HepG2 (cell line): ENCODE results near the gene MREG. TPM values are rescaled to one million over a fixed set of nuclear protein-coding genes. Genes with fewer than 3 reads are reported as not detected.

Experiments used
- ATAC-seq: fragments of 200-7000 bp; cut with Tn5 transposase; 3 replicates; pipeline ENCODE4 v1.9.1; 2020; ENCODE audit warnings: mild to moderate bottlenecking, moderate library complexity
- BruUV-seq: library from RNA; stranded (reverse); fragments of 400-500 nt; replicated peaks from 2 replicates; lab custom pipeline; 2021; lab: Mats Ljungman, UMichigan
- CTCF ChIA-PET: fragments of 300-600 bp; formaldehyde crosslinking; extraction: SDS; loops from one replicate; lab custom pipeline; 2021; ENCODE audit warnings: low total read pairs, inconsistent platforms, low intra/inter-chr PET ratio; lab: Yijun Ruan, JAX
- POLR2A ChIA-PET: fragments of 350-600 bp; sonication (Branson Sonifier 250); formaldehyde crosslinking; loops from one replicate; lab custom pipeline; 2020; ENCODE audit warnings: antibody characterized with exemption, inconsistent platforms; lab: Yijun Ruan, JAX
- DNase-seq: peaks from one replicate; pipeline ENCODE4 v3.0.0-alpha.2; 2015; ENCODE audit warnings: low spot score
- FAIRE-seq: peaks from 3 replicates; lab custom pipeline; 2011; peaks lifted over from hg19 to GRCh38; lab: Jason Lieb, UNC
- H2AFZ ChIP-seq: one replicate; pipeline ENCODE4 v1.6.1; 2011; ENCODE audit warnings: low read length, inconsistent platforms
- H3K27ac ChIP-seq: fragments of 300-600 bp; 3 replicates; pipeline ENCODE4 v1.8.0; 2011; ENCODE audit warnings: mixed run types, mild to moderate bottlenecking, mixed read lengths, low read length, inconsistent platforms; ENCODE audit not compliant: insufficient read depth; ENCODE audit errors: extremely low read length
- H3K27me3 ChIP-seq, 2 experiments: fragments of 200-600 bp in 1 of 2; 2 replicates in 1 of 2; 3 replicates in 1 of 2; pipeline versions ENCODE4 v1.6.0 to v1.8.0; 2011; ENCODE audit warnings: low read length in 2 of 2, mild to moderate bottlenecking in 2 of 2, moderate library complexity in 2 of 2, inconsistent platforms in 1 of 2; ENCODE audit not compliant: insufficient read depth in 2 of 2, control insufficient read depth in 1 of 2
- H3K36me3 ChIP-seq, 2 experiments: fragments of 200-600 bp in 1 of 2; replicated peaks in 1 of 2; 2 replicates in 1 of 2; 3 replicates in 1 of 2; pipeline versions ENCODE4 v1.5.1 to v1.8.0; 2011; ENCODE audit warnings: low read length in 2 of 2, inconsistent platforms in 1 of 2; ENCODE audit not compliant: insufficient read depth in 2 of 2, control insufficient read depth in 1 of 2
- H3K4me1 ChIP-seq: 2 replicates; pipeline ENCODE4 v1.5.1; 2012; ENCODE audit warnings: low read length, inconsistent platforms; ENCODE audit not compliant: insufficient read depth
- H3K4me2 ChIP-seq: 2 replicates; pipeline ENCODE4 v1.6.0; 2011; ENCODE audit warnings: low read depth, low read length, inconsistent platforms
- H3K4me3 ChIP-seq, 3 experiments: fragments of 200-600 bp in 1 of 3; sonication (generic), shearing (Covaris generic) in 1 of 3; replicated peaks in 1 of 3; 2 replicates each; pipeline ENCODE4 v1.5.1; 2011 to 2016; ENCODE audit warnings: low read length in 3 of 3, inconsistent platforms in 2 of 3, low read depth in 2 of 3, mild to moderate bottlenecking in 2 of 3, control low read depth in 1 of 3, mixed read lengths in 1 of 3; ENCODE audit not compliant: insufficient read depth in 1 of 3
- H3K79me2 ChIP-seq: one replicate; pipeline ENCODE4 v1.6.1; 2011; ENCODE audit warnings: low read length, inconsistent platforms; ENCODE audit not compliant: insufficient read depth
- H3K9ac ChIP-seq: 2 replicates; pipeline ENCODE4 v1.6.0; 2011; ENCODE audit warnings: mild to moderate bottlenecking, low read depth, low read length, inconsistent platforms; ENCODE audit not compliant: insufficient read depth
- H3K9me3 ChIP-seq: 2 replicates; pipeline ENCODE4 v1.5.1; 2012; ENCODE audit warnings: mild to moderate bottlenecking, low read length
- H4K20me1 ChIP-seq: 2 replicates; pipeline ENCODE4 v1.6.0; 2011; ENCODE audit warnings: inconsistent platforms, mild to moderate bottlenecking, low read length, moderate library complexity; ENCODE audit not compliant: insufficient read depth
- CREM ChIP-seq, 2 experiments: sonication (generic) in 1 of 2; formaldehyde crosslinking in 1 of 2; IDR thresholded peaks; 2 replicates each; pipeline versions ENCODE4 v1.4.0 to v1.6.1; 2016 to 2020; ENCODE audit warnings: antibody characterized with exemption in 1 of 2, mild to moderate bottlenecking in 1 of 2, missing genetic modification reagents in 1 of 2
- DMAP1 ChIP-seq: IDR thresholded peaks from 2 replicates; pipeline ENCODE4 v1.6.1; 2016
- FOXP1 ChIP-seq, 2 experiments: fragments of 450-650 bp in 1 of 2; IDR thresholded peaks; 2 replicates each; pipeline ENCODE4 v1.6.1; 2017 to 2018; ENCODE audit warnings: antibody characterized with exemption in 1 of 2
- IKZF1 ChIP-seq: fragments of 450-650 bp; IDR thresholded peaks from 2 replicates; pipeline ENCODE4 v1.7.1; 2016
- LCORL ChIP-seq, 2 experiments: fragments of 450-650 bp in 1 of 2; sonication (generic) in 1 of 2; formaldehyde crosslinking in 1 of 2; IDR thresholded peaks; 2 replicates each; pipeline versions ENCODE4 v1.5.0 to v1.6.1; 2017 to 2020; ENCODE audit warnings: antibody characterized with exemption in 1 of 2, missing genetic modification reagents in 1 of 2
- MXD4 ChIP-seq: IDR thresholded peaks from 2 replicates; pipeline ENCODE4 v1.6.1; 2016; ENCODE audit warnings: mild to moderate bottlenecking, missing biosample characterization, missing genetic modification reagents
- NCOA5 ChIP-seq: sonication (generic); formaldehyde crosslinking; IDR thresholded peaks from 2 replicates; pipeline ENCODE4 v1.4.0; 2020; ENCODE audit warnings: missing genetic modification reagents
- NFYC ChIP-seq: IDR thresholded peaks from 2 replicates; pipeline ENCODE4 v1.6.1; 2016; ENCODE audit warnings: missing genetic modification reagents, missing compliant biosample characterization
- NPAS2 ChIP-seq: sonication (generic); formaldehyde crosslinking; IDR thresholded peaks from 2 replicates; pipeline ENCODE4 v1.8.0; 2022; ENCODE audit warnings: mild to moderate bottlenecking, missing genetic modification reagents, borderline replicate concordance
- PHB2 ChIP-seq: fragments of 450-650 bp; IDR thresholded peaks from 2 replicates; pipeline ENCODE4 v1.6.1; 2018; ENCODE audit not compliant: partially characterized antibody
- RCOR2 ChIP-seq: IDR thresholded peaks from 2 replicates; pipeline ENCODE4 v1.6.1; 2016; ENCODE audit warnings: missing biosample characterization, missing genetic modification reagents
- SP1 ChIP-seq, 2 experiments: fragments of 450-650 bp in 1 of 2; sonication (generic) in 1 of 2; formaldehyde crosslinking in 1 of 2; IDR thresholded peaks; 2 replicates each; pipeline versions ENCODE4 v1.4.0 to v1.6.1; 2016 to 2020; ENCODE audit warnings: missing genetic modification reagents in 1 of 2
- ZNF790 ChIP-seq: sonication (generic); formaldehyde crosslinking; IDR thresholded peaks from 2 replicates; pipeline ENCODE4 v1.8.0; 2022; ENCODE audit warnings: missing genetic modification reagents, mild to moderate bottlenecking, borderline replicate concordance
- WGBS: methylation state at CpG from one replicate; pipeline ENCODE4 v1.1.6; 2017; ENCODE audit warnings: low lambda C conversion rate; 5-methylcytosine and 5-hydroxymethylcytosine counted together
- in situ Hi-C: cut with HindIII; loops from 2 replicates; pipeline ENCODE4 v1.10.0; 2017; ENCODE audit warnings: low pct_unique_long_range_greater_than_20kb; ENCODE audit not compliant: extremely low pct_ligation_motif_present
- intact Hi-C: fragments of 100-400 bp; cut with micrococcal nuclease; formaldehyde crosslinking; loops from one replicate; pipeline ENCODE4 v1.10.0; 2022; ENCODE audit not compliant: unreplicated experiment
- polyA plus RNA-seq, 8 experiments: library from polyadenylated mRNA; depleted of rRNA in 3 of 8; stranded (reverse) in 7 of 8; unstranded in 1 of 8; fragments of >200 nt; fragmentation: Illumina TruSeq in 4 of 8; extraction: Trizol in 4 of 8; gene quantifications; 2 replicates each; pipeline versions ENCODE4 v1.2.1 to v1.2.3, GENCODE V29; 2011 to 2016; ENCODE audit warnings: low read depth in 4 of 8, missing spikeins in 1 of 8, mixed read lengths in 1 of 8; ENCODE audit not compliant: insufficient read depth in 1 of 8
- total RNA-seq, 5 experiments: library from RNA; depleted of rRNA; stranded (reverse); fragments of >200 nt; fragmentation: Illumina TruSeq; extraction: Trizol; gene quantifications; 2 replicates each; pipeline ENCODE4 v1.2.3, GENCODE V29; 2016; ENCODE audit warnings: low read depth in 1 of 5
- TF ChIP-seq, protein P1 (sequence below): sonication (generic); formaldehyde crosslinking; IDR thresholded peaks from 2 replicates; pipeline ENCODE4 v1.4.0; 2020; ENCODE audit warnings: mild to moderate bottlenecking, missing genetic modification reagents
- TF ChIP-seq, protein P2 (sequence below): sonication (generic); formaldehyde crosslinking; IDR thresholded peaks from 2 replicates; pipeline ENCODE4 v1.4.0; 2020; ENCODE audit warnings: mild to moderate bottlenecking, missing genetic modification reagents

Gene MREG
- total and polyA plus RNA-seq, 2 of the 13 experiments (the other 11 are each of a cell fraction or from before 2014, with no cell fraction given), result 7.5 to 23.3 TPM

- no peak for TF ChIP-seq ZNF790 (CRISPR knock-in tag)
- peak; percentile 17; the same call in 1 of the 2 replicates for TF ChIP-seq RCOR2
Measured at GRCh38 chr2:216003876-216004696, 9.3 kb downstream of the MREG start (continued).

DNA sequence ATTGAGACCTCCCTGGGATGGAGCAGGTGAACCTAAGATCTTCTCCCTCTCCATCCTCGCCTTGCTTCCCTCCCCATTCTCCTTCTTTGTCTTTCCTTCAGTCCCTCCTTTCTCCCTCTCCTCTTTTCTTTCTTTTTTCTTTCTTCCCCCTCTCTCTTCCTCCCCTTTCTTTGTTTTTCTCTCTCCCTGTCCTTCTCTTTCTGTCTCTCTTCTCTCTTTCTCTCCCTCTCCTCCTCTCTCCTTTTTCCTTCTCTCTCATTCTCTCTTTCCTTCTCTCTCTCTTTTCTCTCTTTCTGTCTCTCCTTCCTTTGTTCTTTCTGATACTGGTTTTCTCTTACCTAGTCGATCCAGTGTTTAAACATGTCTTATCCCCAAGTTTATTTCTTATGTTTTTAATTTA lies 10.7 kb downstream of the MREG start:
- H4K20me1 ChIP-seq, result peaks cover 2% of the 10 kb centered on the region; the same call in 1 of the 2 replicates
- no peaks in the 10 kb centered on the region for H3K9me3 ChIP-seq
- intact Hi-C loops (no loop called here), in situ Hi-C loops (no loop called here)
- H3K9ac ChIP-seq, result no peak overlapping the region
- CTCF ChIA-PET, result no interaction called here
- H3K4me1 ChIP-seq, result peaks cover 41% of the 10 kb centered on the region
- no peak overlapping the region for H3K4me2 ChIP-seq
- FAIRE-seq (no peak), DNase-seq (no peak), ATAC-seq (no peak)
- no peaks in the 10 kb centered on the region for H3K27me3 ChIP-seq
- POLR2A ChIA-PET, result no interaction called here
- 84% methylated on average over 2 of the region's 2 CpGs for WGBS
- peaks cover 16 to 37% of the 10 kb centered on the region in 2 experiments for H3K36me3 ChIP-seq
- BruUV-seq, result no TSS peak
- peak overlapping the region; percentile 29 for H3K27ac ChIP-seq
- no peak overlapping the region for H2AFZ ChIP-seq
- H3K79me2 ChIP-seq, result peaks cover 45% of the 10 kb centered on the region
- no peak overlapping the region for H3K4me3 ChIP-seq
- TF ChIP-seq NPAS2 (CRISPR knock-in tag) (no peak), NFYC (CRISPR knock-in tag) (no peak), MXD4 (CRISPR knock-in tag) (no peak), CREM (IDR thresholded peaks at IDR 0.05) (no peak), CREM (CRISPR knock-in tag; IDR thresholded peaks at IDR 0.05) (no peak), FOXP1 (IDR thresholded peaks at IDR 0.05) (0 out of 2 replicates have a peak, but pooled peaks have one; percentile 40), FOXP1 (CRISPR knock-in tag; IDR thresholded peaks at IDR 0.05) (no peak), PHB2 (peak; percentile 55), LCORL (IDR thresholded peaks at IDR 0.05) (peak; percentile 63; the same call in 1 of the 2 replicates), LCORL (CRISPR knock-in tag; IDR thresholded peaks at IDR 0.05) (no peak), NCOA5 (CRISPR knock-in tag) (no peak), IKZF1 (0 out of 2 replicates have a peak, but pooled peaks have one; percentile 24), DMAP1 (CRISPR knock-in tag) (no peak), SP1 (IDR thresholded peaks at IDR 0.05) (0 out of 2 replicates have a peak, but pooled peaks have one; percentile 26), SP1 (CRISPR knock-in tag; IDR thresholded peaks at IDR 0.05) (no peak)
- TF ChIP-seq, protein P1, sequence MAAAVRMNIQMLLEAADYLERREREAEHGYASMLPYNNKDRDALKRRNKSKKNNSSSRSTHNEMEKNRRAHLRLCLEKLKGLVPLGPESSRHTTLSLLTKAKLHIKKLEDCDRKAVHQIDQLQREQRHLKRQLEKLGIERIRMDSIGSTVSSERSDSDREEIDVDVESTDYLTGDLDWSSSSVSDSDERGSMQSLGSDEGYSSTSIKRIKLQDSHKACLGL, result no peak
- TF ChIP-seq, protein P2, sequence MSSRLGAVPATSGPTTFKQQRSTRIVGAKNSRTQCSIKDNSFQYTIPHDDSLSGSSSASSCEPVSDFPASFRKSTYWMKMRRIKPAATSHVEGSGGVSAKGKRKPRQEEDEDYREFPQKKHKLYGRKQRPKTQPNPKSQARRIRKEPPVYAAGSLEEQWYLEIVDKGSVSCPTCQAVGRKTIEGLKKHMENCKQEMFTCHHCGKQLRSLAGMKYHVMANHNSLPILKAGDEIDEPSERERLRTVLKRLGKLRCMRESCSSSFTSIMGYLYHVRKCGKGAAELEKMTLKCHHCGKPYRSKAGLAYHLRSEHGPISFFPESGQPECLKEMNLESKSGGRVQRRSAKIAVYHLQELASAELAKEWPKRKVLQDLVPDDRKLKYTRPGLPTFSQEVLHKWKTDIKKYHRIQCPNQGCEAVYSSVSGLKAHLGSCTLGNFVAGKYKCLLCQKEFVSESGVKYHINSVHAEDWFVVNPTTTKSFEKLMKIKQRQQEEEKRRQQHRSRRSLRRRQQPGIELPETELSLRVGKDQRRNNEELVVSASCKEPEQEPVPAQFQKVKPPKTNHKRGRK (CRISPR knock-in tag), result no peak
